ENCODE results near the gene RABAC1. TPM values are rescaled to one million over a fixed set of nuclear protein-coding genes. Genes with fewer than 3 reads are reported as not detected.
A peak's percentile ranks its signal among the peaks of the same experiment; 100 is the strongest.

RABAC1 gene, protein sequence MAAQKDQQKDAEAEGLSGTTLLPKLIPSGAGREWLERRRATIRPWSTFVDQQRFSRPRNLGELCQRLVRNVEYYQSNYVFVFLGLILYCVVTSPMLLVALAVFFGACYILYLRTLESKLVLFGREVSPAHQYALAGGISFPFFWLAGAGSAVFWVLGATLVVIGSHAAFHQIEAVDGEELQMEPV
- total RNA-seq (2013; cell fraction: nucleolus; rRNA removed): 9.6 and 11.0 TPM in 2 replicates
- total RNA-seq (2014; rRNA removed) (90.6 and 104 TPM in 2 replicates), total RNA-seq (2014; rRNA removed; fragmentation: Illumina TruSeq; extraction: Trizol) (14.1 and 15.6 TPM in 2 replicates), total RNA-seq (2021) (71.2 and 80.6 TPM in 2 replicates), polyA plus RNA-seq (2011; rRNA removed) (8.3 and 15.9 TPM in 2 replicates), polyA plus RNA-seq (2014; fragmentation: Illumina TruSeq; extraction: Trizol) (5.2 and 11.1 TPM in 2 replicates), polyA plus RNA-seq (2014; fragmentation: Nextera tagmentation; extraction: Ambion mirVana) (10 to 100 TPM; 10.9 to 27.3 TPM), polyA plus RNA-seq (2014; rRNA removed) (115 and 118 TPM in 2 replicates), polyA plus RNA-seq (2016; fragmentation: Nextera tagmentation; extraction: Ambion mirVana) (10 to 100 TPM; 86.9 to 90.4 TPM), polyA minus RNA-seq (2011; rRNA and poly(A)+ RNA removed) (11.8 and 16.9 TPM in 2 replicates), Bru-seq, nascent RNA (percentile 65 among the genes with signal in this experiment), BruChase-seq, experiment 1, labeled RNA remaining after a 6-hour chase (percentile 77 among the genes with signal in this experiment), BruChase-seq, experiment 2, labeled RNA remaining after a 2-hour chase (percentile 72 among the genes with signal in this experiment)
- polyA plus RNA-seq (2011; ENCODE audit: low read depth): 57.5 TPM
- 41.8 and 54.8 TPM in 2 replicates for polyA plus RNA-seq (2011; cell fraction: cytosol; rRNA removed)
- 25.1 and 27.7 TPM in 2 replicates for polyA plus RNA-seq (2011; cell fraction: nucleus; rRNA removed)
- polyA plus RNA-seq (2012): 69.9 and 85.8 TPM in 2 replicates
- polyA minus RNA-seq (2011; cell fraction: cytosol; rRNA and poly(A)+ RNA removed): 4.4 and 4.8 TPM in 2 replicates
- 7.6 and 12.1 TPM in 2 replicates for polyA minus RNA-seq (2011; cell fraction: nucleus; rRNA and poly(A)+ RNA removed)
- long read RNA-seq, experiment 1, transcript RABAC1-201 (5 exons, 821 nt): major isoform, 16 of 20 reads
- long read RNA-seq, experiment 1, partial matches to known transcripts: 0 of 20 reads
- long read RNA-seq, experiment 1, other reads (novel, unspliced or antisense): 4 of 20 reads
- long read RNA-seq, experiment 2, partial matches to known transcripts: 0 of 5 reads
- long read RNA-seq, experiment 2, other reads (novel, unspliced or antisense): 1 of 5 reads

DNA sequence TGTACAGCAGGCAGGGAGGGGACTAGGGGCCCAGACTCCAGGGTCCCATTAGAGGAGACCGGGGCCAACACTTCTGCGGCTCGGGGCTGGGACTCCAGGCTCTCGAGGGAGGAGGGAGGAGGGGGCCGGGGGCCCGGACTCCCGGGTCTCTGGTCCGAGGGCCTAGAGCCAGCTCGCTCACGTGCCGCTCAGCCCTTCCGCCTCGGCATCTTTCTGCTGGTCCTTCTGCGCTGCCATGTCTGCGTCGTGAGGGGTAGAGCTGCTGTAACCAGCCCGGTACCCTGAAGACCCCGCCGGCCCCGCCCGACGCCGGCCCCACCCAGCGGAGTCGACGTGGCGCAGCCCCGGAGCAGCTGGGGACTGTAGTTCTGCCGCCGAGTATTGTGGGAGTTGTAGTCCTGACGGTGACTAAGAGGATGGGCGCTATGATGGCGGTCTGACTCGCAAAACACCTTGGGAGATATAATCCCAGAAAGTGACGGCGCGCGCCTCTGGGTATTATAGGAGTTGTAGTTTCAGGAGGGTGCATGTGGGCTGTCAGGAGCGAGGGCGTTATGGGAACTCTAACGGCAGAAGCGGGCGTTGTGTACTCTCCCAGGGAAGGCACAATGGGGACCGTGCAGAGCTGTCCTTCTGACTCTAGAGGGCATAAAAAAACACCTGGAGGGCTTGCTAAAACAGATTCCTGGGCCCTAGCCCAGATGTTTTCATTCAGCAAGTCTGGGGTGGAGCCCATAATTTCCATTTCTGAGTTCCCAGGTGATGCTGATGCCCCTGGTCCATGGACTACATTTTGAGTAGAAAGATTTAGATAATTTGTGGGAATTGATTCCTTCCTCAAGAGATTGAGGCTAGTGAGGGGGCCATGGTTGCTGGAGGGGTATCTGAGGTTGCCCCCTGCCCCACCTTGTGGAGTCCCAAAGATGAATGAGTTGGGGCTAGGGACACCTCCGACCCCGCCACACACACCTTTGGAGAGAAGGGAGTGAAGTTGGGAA, at the start of gene RABAC1:
RABAC1 (minus strand) TSS at position 266 of the 998 bp plus-strand sequence; CDS start at position 237, 29 bp downstream.
- Histone ChIP-seq H3K27me3 (replicated peaks in 1 of 2; ENCODE audit: control insufficient read depth in 2 of 2, insufficient read depth in 2 of 2, low read length in 1 of 2) (no peaks in the 10 kb centered on the region), H3K36me3 (ENCODE audit: control insufficient read depth in 2 of 2, insufficient read depth in 2 of 2, low read length in 1 of 2) (no peaks in the 10 kb centered on the region), H2AFZ (ENCODE audit: control insufficient read depth, low read depth, low read length) (peak within 1 kb of the TSS; percentile 99), H3K27ac (ENCODE audit: control insufficient read depth, insufficient read depth) (peak within 1 kb of the TSS; percentile 72), H3K4me2 (ENCODE audit: control insufficient read depth, insufficient read depth) (peak within 1 kb of the TSS; percentile 86), H4K20me1 (ENCODE audit: control insufficient read depth, insufficient read depth) (no peaks in the 10 kb centered on the region), H3K9ac (ENCODE audit: control insufficient read depth, insufficient read depth, low read length) (peak within 1 kb of the TSS; percentile 68), H3K79me2 (ENCODE audit: control insufficient read depth, insufficient read depth, low read length) (no peaks in the 10 kb centered on the region), H3K9me3 (replicated peaks; ENCODE audit: control insufficient read depth, insufficient read depth, low read length) (no peaks in the 10 kb centered on the region), H3K4me1 (ENCODE audit: control insufficient read depth, insufficient read depth, low read length) (peaks cover 12% of the 10 kb centered on the region), H3K4me3 (peak within 1 kb of the TSS; percentile 89)
- in situ Hi-C loops (cut with MboI) (no loop called here), intact Hi-C loops (cut with micrococcal nuclease; ENCODE audit: unreplicated experiment) (loop anchor here (5.0 kb wide), 1 partner anchor 167 kb away; no protein-coding TSS in a partner anchor)
- ATAC-seq (peak; percentile 94), DNase-seq (ENCODE audit: low read depth, low spot score) (peak; percentile 36), FAIRE-seq (peak; percentile 83)
- WGBS (ENCODE audit: insufficient coverage, insufficient replicate concordance, low lambda C conversion rate, missing lambda C conversion rate): 7% methylated on average over 46 of the region's 46 CpGs
- SMC1A ChIA-PET (ENCODE audit: uncharacterized antibody, unreplicated experiment): interaction anchor here (1.1 to 1.3 kb wide), 3 partner anchors 17 to 165 kb away, joined by 3 read pairs; no protein-coding TSS in a partner anchor
- CTCF ChIA-PET: interaction anchor here (0.9 to 4.8 kb wide), 12 partner anchors 15 to 206 kb away, joined by 3 to 51 read pairs (median 4); partner anchors contain the start of genes CEACAM3 and RPS19
- RAD21 ChIA-PET (ENCODE audit: unreplicated experiment): interaction anchor here (0.8 to 2.4 kb wide), 9 partner anchors 10 to 284 kb away, joined by 3 to 8 read pairs (median 4); partner anchors contain the start of genes GSK3A and RPS19
- POLR2A ChIA-PET: interaction anchor here (2.7 to 2.9 kb wide), 2 partner anchors 13 to 99 kb away, joined by 16 to 20 read pairs; partner anchors contain the start of gene RPS19
- no TSS peak for BruUV-seq (replicated peaks)
- TF ChIP-seq RFX5 (IDR thresholded peaks at IDR 0.05; ENCODE audit: low read depth, low read length) (no peak), CBX3 (IDR thresholded peaks at IDR 0.05; ENCODE audit: borderline replicate concordance, low read depth) (no peak), EP300 (IDR thresholded peaks at IDR 0.05; ENCODE audit: borderline replicate concordance in 1 of 2, control insufficient read depth in 1 of 2, low read depth in 2 of 2, low read length in 2 of 2) (no peak), IKZF1 (conservative IDR thresholded peaks at IDR 0.05) (peak; percentile 98), BCL11A (IDR thresholded peaks at IDR 0.05; ENCODE audit: low read depth, low read length) (no peak), NFYA (IDR thresholded peaks at IDR 0.05; ENCODE audit: borderline replicate concordance, low read depth, low read length) (no peak), EGR1 (IDR thresholded peaks at IDR 0.05; ENCODE audit: borderline replicate concordance in 1 of 2, low read depth in 2 of 2, low read length in 2 of 2) (peak in 1 of 2 experiments; percentile 51; a peak in 1 of 3 replicates), HDGF (IDR thresholded peaks at IDR 0.05) (no peak), CHD2 (IDR thresholded peaks at IDR 0.05; ENCODE audit: borderline replicate concordance, low read depth, low read length) (peak; percentile 31; the same call in 1 of the 2 replicates), SMAD1 (IDR thresholded peaks at IDR 0.05; ENCODE audit: low read depth, partially characterized antibody) (no peak)
- TF ChIP-seq, protein P1, sequence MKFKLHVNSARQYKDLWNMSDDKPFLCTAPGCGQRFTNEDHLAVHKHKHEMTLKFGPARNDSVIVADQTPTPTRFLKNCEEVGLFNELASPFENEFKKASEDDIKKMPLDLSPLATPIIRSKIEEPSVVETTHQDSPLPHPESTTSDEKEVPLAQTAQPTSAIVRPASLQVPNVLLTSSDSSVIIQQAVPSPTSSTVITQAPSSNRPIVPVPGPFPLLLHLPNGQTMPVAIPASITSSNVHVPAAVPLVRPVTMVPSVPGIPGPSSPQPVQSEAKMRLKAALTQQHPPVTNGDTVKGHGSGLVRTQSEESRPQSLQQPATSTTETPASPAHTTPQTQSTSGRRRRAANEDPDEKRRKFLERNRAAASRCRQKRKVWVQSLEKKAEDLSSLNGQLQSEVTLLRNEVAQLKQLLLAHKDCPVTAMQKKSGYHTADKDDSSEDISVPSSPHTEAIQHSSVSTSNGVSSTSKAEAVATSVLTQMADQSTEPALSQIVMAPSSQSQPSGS (IDR thresholded peaks at IDR 0.05; ENCODE audit: low read length): no peak
- TF ChIP-seq, protein P2, sequence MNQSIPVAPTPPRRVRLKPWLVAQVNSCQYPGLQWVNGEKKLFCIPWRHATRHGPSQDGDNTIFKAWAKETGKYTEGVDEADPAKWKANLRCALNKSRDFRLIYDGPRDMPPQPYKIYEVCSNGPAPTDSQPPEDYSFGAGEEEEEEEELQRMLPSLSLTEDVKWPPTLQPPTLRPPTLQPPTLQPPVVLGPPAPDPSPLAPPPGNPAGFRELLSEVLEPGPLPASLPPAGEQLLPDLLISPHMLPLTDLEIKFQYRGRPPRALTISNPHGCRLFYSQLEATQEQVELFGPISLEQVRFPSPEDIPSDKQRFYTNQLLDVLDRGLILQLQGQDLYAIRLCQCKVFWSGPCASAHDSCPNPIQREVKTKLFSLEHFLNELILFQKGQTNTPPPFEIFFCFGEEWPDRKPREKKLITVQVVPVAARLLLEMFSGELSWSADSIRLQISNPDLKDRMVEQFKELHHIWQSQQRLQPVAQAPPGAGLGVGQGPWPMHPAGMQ (IDR thresholded peaks at IDR 0.05; ENCODE audit: borderline replicate concordance): no peak
- TF ChIP-seq, protein P3, sequence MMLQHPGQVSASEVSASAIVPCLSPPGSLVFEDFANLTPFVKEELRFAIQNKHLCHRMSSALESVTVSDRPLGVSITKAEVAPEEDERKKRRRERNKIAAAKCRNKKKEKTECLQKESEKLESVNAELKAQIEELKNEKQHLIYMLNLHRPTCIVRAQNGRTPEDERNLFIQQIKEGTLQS (IDR thresholded peaks at IDR 0.05; ENCODE audit: borderline replicate concordance, extremely low read depth, low read depth, low read length): no peak
